SW480 (cell line): Measurements from ENCODE around the gene NKAPL.
"Not testable (repeated sequence)": the region's sequence is repeated elsewhere in the genome, so short reads cannot be mapped to it uniquely, and the experiment has no call there.

Experiments
- DNase-seq: peaks from one replicate; pipeline ENCODE4 v3.0.0-alpha.2; 2016; ENCODE audit warnings: low spot score

The NKAPL gene

GRCh38 chr6:28296520-28297060 lies 37.5 kb downstream of the NKAPL start:
- DNase-seq, result no peak

DNA sequence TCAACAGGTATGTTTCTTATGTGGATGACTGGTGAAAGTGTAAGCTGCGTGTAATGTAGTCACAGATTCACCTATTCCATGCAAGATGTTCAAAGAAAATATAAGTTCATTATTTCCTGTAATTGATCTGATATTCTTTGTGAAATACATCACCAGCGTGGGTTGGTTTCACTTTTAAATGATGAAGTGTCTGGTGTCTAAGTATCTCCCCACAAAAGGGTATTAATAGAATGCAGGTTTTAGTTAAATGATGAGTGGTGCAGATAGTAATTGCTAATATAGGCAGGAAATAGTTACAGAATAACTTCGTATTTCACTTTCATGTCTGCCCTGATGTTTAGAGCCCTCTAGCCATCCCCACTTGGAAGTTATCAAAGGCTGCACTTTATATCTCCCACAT lies 44.5 kb downstream of the NKAPL start:
- DNase-seq, result no peak

DNA sequence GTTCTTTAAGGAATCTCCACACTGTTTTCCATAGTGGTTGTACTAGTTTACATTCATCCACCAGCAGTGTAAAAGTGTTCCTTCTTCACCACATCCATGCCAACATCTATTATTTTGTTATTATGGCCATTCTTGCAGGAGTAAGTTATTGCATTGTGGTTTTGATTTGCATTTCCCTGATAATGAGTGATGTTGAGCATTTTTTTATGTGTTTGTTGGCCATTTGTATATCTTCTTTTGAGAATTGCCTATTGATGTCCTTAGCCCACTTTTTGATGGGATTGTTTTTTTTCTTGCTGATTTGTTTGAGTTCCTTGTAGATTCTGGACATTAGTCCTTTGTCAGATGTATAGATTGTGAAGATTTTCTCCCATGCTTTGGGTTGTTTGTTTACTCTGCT lies 47.3 kb downstream of the NKAPL start:
- DNase-seq, result not testable (repeated sequence)
